MCF 10A (cell line): ENCODE results near the gene GPAM. TPM values are rescaled to one million over a fixed set of nuclear protein-coding genes. Genes with fewer than 3 reads are reported as not detected.

ENCODE experiments used
- BruUV-seq: library from RNA; stranded (reverse); fragments of 400-500 nt; replicated peaks from 2 replicates; lab custom pipeline; 2021; lab: Mats Ljungman, UMichigan
- CTCF ChIA-PET: fragments of 300-600 bp; sonication (Branson Sonifier 250); formaldehyde crosslinking; extraction: SDS; loops from one replicate; lab custom pipeline; 2021; ENCODE audit warnings: antibody characterized with exemption, inconsistent platforms; lab: Yijun Ruan, JAX
- POLR2A ChIA-PET: fragments of 300-600, 350-650 bp; sonication (Branson Sonifier 250); formaldehyde crosslinking; extraction: SDS; loops from one replicate; lab custom pipeline; 2020; ENCODE audit warnings: antibody characterized with exemption, inconsistent platforms; lab: Yijun Ruan, JAX
- DNase-seq: peaks from one replicate; pipeline ENCODE4 v3.0.0-alpha.2; 2018; ENCODE audit not compliant: unreplicated experiment
- H3K27ac Mint-ChIP-seq: one replicate; pipeline ENCODE4 v1.8.0; 2022; ENCODE audit warnings: mild to moderate bottlenecking, low read depth, mixed read lengths; ENCODE audit not compliant: unreplicated experiment
- H3K27me3 Mint-ChIP-seq: one replicate; pipeline ENCODE4 v1.8.0; 2022; ENCODE audit warnings: mixed read lengths; ENCODE audit not compliant: insufficient read depth, unreplicated experiment
- H3K36me3 Mint-ChIP-seq: one replicate; pipeline ENCODE4 v1.8.0; 2022; ENCODE audit warnings: mild to moderate bottlenecking, moderate library complexity, mixed read lengths; ENCODE audit not compliant: insufficient read depth, unreplicated experiment
- H3K4me1 Mint-ChIP-seq: one replicate; pipeline ENCODE4 v1.8.0; 2022; ENCODE audit warnings: mixed read lengths; ENCODE audit not compliant: insufficient read depth, unreplicated experiment
- H3K4me3 Mint-ChIP-seq: one replicate; pipeline ENCODE4 v1.8.0; 2022; ENCODE audit warnings: mild to moderate bottlenecking, moderate library complexity, mixed read lengths; ENCODE audit not compliant: unreplicated experiment
- H3K9me3 Mint-ChIP-seq: one replicate; pipeline ENCODE4 v1.8.0; 2022; ENCODE audit warnings: mixed read lengths; ENCODE audit not compliant: unreplicated experiment
- CTCF ChIP-seq: fragments of 200-600 bp; IDR thresholded peaks from one replicate; pipeline ENCODE4 v1.8.0; 2022; ENCODE audit warnings: antibody characterized with exemption, mild to moderate bottlenecking; ENCODE audit not compliant: unreplicated experiment
- intact Hi-C: fragments of 100-400 bp; cut with micrococcal nuclease; formaldehyde crosslinking; loops from 2 replicates; pipeline ENCODE4 v1.14.1; 2022
- total RNA-seq: library from RNA; stranded (reverse); gene quantifications from 2 replicates; pipeline ENCODE4 v1.2.3, GENCODE V29; 2022

Gene GPAM
- total RNA-seq, 1 experiment from 2014 or later = 20.4 TPM

GRCh38 chr10:112132435-112132834 is 51.1 kb downstream of the GPAM start:
- POLR2A ChIA-PET = no interaction called here
- no peak overlapping the region for H3K4me3 Mint-ChIP-seq
- intact Hi-C loops = loop anchor here (10.0 kb wide), 1 partner anchor 1518 kb away; no protein-coding TSS in a partner anchor
- no peak for TF ChIP-seq CTCF
- H3K9me3 Mint-ChIP-seq = no peaks in the 10 kb centered on the region
- CTCF ChIA-PET = interaction anchor here (0.6 kb wide), 1 partner anchor 177 kb away, joined by 3 read pairs; no protein-coding TSS in a partner anchor
- H3K27me3 Mint-ChIP-seq = no peaks in the 10 kb centered on the region
- H3K36me3 Mint-ChIP-seq = no peaks in the 10 kb centered on the region
- H3K4me1 Mint-ChIP-seq = no peaks in the 10 kb centered on the region
- no peak overlapping the region for H3K27ac Mint-ChIP-seq
- BruUV-seq = no TSS peak
- no peak for DNase-seq

GRCh38 chr10:112131996-112132395 is 51.6 kb downstream of the GPAM start:
- Mint-ChIP-seq H3K9me3 (no peaks in the 10 kb centered on the region), H3K4me1 (no peaks in the 10 kb centered on the region), H3K27me3 (no peaks in the 10 kb centered on the region), H3K27ac (no peak overlapping the region), H3K36me3 (no peaks in the 10 kb centered on the region), H3K4me3 (no peak overlapping the region)
- intact Hi-C loops = loop anchor here (10.0 kb wide), 1 partner anchor 1517 kb away; no protein-coding TSS in a partner anchor
- BruUV-seq = no TSS peak
- DNase-seq = no peak
- CTCF ChIA-PET = no interaction called here
- POLR2A ChIA-PET = no interaction called here
- no peak for TF ChIP-seq CTCF

GRCh38 chr10:112131346-112131745 is 52.2 kb downstream of the GPAM start:
- no peak for TF ChIP-seq CTCF
- ChIA-PET CTCF (interaction anchor here (2.2 kb wide), 1 partner anchor 16 kb away, joined by 10 read pairs; no protein-coding TSS in a partner anchor), POLR2A (no interaction called here)
- BruUV-seq = no TSS peak
- no peak overlapping the region for H3K4me3 Mint-ChIP-seq
- intact Hi-C loops = loop anchor here (10.0 kb wide), 1 partner anchor 1517 kb away; no protein-coding TSS in a partner anchor
- no peaks in the 10 kb centered on the region for H3K4me1 Mint-ChIP-seq
- no peak for DNase-seq
- no peaks in the 10 kb centered on the region for H3K27me3 Mint-ChIP-seq
- no peak overlapping the region for H3K27ac Mint-ChIP-seq
- H3K9me3 Mint-ChIP-seq = no peaks in the 10 kb centered on the region
- no peaks in the 10 kb centered on the region for H3K36me3 Mint-ChIP-seq

- BruUV-seq = no TSS peak
- intact Hi-C loops = no loop called here
- ChIA-PET POLR2A (interaction anchor here (0.7 kb wide), 1 partner anchor 1075 kb away, joined by 4 read pairs; no protein-coding TSS in a partner anchor), CTCF (interaction anchor here (0.6 to 8.7 kb wide), 2 partner anchors 8 to 11 kb away, joined by 4 to 113 read pairs; no protein-coding TSS in a partner anchor)
- H3K27me3 Mint-ChIP-seq = peaks cover 20% of the 10 kb centered on the region
- no peaks in the 10 kb centered on the region for H3K36me3 Mint-ChIP-seq
- no peak overlapping the region for H3K4me3 Mint-ChIP-seq
- no peak for DNase-seq
- TF ChIP-seq CTCF = no peak
- H3K27ac Mint-ChIP-seq = no peak overlapping the region
- H3K9me3 Mint-ChIP-seq = no peaks in the 10 kb centered on the region
- no peaks in the 10 kb centered on the region for H3K4me1 Mint-ChIP-seq
These were observed 56.7 kb downstream of the GPAM start for GRCh38 chr10:112126901-112127300.
